GM21360 (cell line): ENCODE data around the gene FGF19.

ENCODE experiments used
- ATAC-seq: cut with Tn5 transposase; IDR thresholded peaks from one replicate; pipeline ENCODE4 v1.9.1; 2021; ENCODE audit warnings: mild to moderate bottlenecking, moderate library complexity; ENCODE audit not compliant: unreplicated experiment

Gene FGF19

DNA sequence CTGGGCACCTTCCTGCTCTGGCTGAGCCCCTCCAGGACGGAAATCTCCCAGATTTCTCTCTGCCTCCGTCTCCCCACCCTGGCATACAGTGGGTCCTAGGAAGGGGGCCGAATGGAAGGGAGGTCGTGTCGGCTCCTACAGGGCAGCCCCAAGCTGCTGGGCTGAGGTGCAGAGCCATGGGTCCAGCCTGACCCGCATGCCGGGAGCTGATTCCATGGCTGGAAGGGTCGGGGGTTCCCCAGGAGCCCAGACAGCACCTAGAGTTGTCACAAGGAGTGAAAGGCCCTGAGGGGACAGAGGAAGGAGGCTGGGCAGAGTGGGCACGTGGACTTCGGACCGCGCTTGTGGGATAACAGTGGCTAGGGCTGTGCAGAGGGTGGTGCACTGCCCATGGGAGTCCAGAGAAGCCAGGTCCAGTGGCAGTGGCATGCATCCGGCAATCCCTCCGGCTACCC lies 46.3 kb downstream of the FGF19 start:
- ATAC-seq, result no peak

DNA sequence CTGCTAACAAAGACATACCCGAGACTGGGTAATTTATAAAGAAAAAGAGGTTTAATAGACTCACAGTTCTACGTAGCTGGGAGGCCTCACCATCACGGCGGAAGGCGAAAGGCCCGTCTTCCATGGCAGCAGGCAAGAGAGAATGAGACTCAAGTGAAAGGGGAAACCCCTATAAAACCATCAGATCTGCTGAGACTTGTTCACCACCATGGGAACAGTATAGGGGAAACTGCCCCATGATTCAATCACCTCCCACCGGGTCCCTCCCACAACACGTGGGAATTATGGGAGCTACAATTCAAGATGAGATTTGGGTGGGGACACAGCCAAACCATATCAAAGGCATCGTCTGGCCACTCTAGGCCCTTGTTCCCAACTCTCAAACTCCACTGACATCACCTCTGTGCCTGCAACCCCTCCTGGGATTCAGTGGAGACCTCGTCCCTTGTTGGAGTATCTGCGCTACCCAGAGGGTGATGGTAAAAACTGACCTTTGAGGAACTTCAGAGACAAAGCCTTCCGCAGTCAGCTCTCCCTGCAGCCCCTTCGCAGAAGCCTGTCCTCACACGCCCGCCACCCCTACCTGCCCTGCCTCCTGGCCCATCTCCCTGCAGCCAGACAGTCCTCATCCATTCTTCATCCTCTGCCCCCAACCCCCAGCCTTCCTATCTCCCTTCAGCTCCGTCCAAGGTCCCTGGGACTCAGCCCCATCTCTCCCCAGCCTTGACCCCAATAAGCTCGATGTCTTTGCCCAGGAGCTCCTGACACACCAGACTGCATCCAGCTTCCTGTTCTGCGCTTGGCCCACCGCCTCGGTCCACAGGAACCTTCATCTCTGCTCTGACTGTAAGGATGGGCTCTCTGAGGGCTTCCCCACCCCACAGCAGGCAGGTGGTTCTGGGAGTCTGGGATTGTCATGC lies 47.0 kb downstream of the FGF19 start:
- no peak for ATAC-seq

DNA sequence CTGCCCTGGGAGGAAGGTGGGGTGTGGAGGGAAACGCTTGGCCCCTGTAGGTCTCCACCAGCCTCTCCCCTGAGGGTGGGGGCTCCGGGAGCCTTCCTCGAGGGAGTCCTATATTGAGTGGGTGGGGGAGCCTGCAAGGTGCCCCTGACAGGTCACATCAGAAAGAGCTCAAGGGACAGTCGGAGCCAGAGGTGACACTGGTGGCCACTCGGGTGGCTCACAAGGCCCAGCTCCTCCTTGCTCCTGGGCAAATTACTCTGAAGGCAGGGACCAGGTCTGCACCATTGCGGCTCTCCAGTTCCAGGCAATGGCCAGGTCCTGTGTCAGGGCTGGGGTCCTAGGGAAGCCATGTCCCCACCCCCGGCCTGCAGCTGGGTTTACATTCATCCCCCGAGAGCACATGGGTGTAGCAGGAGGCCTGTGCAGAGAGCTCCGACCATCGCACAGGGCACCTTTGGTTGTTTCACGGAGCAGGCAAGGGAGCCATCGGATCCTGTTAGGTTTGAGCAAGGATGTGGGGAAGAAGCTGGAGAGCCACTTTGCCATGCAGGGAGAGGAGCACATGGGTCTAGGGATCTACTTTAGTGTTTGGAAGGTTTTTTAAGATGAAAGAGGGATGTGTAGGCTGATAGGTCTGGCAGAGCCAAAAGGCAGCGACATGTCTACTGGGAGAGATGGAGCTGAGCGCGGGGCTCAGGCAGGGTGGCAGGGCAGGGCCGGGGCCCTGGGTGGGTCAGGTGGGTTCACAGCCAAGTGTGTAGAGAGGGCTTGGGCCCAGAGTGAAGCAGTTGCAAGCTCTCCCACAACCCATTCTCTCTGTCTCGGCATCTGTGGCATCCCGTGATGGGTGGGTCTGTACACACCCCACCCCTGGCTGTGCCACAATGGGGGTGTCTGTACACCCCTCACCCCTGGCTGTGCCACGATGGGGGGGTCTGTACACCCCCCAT lies 48.1 kb downstream of the FGF19 start:
- ATAC-seq, result no peak

DNA sequence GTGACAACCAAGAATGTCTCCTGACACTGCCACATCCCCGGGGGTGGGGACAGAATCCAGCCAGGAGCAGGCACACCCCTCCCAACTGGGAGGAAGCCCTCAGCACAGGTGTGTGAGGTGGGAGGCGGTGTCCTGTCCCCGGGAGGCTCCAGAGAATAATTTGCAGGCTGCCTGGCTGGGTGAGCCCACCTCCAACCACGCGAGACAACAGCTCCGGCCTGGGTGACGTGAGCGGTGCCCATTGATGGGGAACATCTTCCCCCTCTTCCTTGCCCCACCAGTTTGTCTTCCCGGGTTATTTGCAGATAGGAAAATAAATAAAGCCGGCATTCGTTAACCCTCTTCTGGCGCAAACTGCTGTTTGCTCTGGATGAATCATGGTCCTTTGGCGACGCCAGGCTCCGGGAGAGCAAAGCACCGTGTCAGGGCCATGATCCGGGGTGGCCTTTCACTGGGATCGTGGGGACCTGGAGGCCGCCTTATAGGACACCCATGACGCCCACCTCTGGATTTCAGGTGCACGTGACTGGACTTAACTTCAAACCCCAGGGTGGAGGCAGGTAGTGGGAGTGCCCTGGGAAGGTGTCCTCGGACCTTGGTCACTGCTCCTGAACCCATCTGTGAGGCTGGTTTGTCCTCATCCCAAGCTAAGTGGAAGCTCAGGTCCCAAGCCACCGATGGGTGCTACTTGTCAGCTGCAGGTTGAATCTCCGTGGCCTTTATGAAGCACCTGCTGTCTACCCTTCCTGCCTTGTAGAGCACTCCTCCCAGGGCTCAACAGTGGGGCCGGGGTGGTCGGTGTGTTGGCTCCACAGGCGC lies 49.0 kb downstream of the FGF19 start:
- no peak for ATAC-seq

DNA sequence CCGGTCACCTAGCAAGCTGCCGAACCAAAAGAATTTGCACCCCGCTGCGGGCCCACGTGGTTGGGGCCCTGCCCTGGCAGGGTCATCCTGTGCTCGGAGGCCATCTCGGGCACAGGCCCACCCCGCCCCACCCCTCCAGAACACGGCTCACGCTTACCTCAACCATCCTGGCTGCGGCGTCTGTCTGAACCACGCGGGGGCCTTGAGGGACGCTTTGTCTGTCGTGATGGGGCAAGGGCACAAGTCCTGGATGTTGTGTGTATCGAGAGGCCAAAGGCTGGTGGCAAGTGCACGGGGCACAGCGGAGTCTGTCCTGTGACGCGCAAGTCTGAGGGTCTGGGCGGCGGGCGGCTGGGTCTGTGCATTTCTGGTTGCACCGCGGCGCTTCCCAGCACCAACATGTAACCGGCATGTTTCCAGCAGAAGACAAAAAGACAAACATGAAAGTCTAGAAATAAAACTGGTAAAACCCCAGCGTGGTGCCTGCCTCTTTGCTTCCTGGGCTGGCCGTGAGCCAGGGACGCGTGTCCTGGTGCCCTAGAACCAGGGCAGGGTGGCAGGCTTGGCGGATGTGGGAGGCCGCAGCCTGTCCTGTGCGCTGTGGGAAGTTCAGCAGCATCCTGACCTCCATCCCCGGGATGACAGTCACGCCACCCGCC lies 49.7 kb downstream of the FGF19 start:
- ATAC-seq, result no peak

DNA sequence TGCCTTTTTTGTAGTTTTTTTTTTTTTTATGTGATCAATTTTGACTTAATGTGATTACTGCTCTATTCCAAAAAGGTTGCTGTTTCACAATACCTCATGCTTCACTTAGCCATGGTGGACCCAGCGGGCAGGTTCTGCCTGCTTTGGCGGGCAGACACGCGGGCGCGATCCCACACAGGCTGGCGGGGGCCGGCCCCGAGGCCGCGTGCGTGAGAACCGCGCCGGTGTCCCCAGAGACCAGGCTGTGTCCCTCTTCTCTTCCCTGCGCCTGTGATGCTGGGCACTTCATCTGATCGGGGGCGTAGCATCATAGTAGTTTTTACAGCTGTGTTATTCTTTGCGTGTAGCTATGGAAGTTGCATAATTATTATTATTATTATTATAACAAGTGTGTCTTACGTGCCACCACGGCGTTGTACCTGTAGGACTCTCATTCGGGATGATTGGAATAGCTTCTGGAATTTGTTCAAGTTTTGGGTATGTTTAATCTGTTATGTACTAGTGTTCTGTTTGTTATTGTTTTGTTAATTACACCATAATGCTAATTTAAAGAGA lies 50.3 kb downstream of the FGF19 start:
- ATAC-seq, result no peak

DNA sequence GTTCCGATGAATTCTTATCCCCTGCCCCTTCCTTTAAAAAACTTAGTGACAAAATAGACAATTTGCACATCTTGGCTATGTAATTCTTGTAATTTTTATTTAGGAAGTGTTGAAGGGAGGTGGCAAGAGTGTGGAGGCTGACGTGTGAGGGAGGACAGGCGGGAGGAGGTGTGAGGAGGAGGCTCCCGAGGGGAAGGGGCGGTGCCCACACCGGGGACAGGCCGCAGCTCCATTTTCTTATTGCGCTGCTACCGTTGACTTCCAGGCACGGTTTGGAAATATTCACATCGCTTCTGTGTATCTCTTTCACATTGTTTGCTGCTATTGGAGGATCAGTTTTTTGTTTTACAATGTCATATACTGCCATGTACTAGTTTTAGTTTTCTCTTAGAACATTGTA lies 50.8 kb downstream of the FGF19 start:
- no peak for ATAC-seq

DNA sequence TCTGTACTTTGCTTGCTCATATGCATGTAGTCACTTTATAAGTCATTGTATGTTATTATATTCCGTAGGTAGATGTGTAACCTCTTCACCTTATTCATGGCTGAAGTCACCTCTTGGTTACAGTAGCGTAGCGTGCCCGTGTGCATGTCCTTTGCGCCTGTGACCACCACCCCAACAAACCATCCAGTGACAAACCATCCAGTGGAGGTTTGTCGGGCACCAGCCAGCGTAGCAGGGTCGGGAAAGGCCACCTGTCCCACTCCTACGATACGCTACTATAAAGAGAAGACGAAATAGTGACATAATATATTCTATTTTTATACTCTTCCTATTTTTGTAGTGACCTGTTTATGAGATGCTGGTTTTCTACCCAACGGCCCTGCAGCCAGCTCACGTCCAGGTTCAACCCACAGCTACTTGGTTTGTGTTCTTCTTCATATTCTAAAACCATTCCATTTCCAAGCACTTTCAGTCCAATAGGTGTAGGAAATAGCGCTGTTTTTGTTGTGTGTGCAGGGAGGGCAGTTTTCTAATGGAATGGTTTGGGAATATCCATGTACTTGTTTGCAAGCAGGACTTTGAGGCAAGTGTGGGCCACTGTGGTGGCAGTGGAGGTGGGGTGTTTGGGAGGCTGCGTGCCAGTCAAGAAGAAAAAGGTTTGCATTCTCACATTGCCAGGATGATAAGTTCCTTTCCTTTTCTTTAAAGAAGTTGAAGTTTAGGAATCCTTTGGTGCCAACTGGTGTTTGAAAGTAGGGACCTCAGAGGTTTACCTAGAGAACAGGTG lies 51.8 kb downstream of the FGF19 start:
- ATAC-seq, result no peak

DNA sequence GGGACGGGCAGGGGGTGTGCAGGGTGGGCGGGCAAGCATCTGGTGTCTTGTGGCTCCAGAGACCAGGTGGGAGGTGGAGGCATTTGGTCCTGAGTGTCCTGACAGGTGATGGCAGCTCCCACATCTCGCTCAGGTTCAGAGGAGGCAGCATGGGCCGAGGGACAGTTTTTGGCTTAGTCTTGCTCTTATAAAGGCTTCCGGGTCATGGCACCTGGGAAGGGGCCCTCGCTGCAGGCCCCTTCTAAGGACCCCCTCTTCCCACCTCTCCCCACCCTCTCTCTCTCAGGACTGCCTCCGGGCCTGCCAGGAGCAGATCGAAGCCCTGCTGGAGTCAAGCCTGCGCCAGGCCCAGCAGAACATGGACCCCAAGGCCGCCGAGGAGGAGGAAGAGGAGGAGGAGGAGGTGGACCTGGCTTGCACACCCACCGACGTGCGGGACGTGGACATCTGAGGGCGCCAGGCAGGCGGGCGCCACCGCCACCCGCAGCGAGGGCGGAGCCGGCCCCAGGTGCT lies 52.9 kb downstream of the FGF19 start:
- no peak for ATAC-seq

DNA sequence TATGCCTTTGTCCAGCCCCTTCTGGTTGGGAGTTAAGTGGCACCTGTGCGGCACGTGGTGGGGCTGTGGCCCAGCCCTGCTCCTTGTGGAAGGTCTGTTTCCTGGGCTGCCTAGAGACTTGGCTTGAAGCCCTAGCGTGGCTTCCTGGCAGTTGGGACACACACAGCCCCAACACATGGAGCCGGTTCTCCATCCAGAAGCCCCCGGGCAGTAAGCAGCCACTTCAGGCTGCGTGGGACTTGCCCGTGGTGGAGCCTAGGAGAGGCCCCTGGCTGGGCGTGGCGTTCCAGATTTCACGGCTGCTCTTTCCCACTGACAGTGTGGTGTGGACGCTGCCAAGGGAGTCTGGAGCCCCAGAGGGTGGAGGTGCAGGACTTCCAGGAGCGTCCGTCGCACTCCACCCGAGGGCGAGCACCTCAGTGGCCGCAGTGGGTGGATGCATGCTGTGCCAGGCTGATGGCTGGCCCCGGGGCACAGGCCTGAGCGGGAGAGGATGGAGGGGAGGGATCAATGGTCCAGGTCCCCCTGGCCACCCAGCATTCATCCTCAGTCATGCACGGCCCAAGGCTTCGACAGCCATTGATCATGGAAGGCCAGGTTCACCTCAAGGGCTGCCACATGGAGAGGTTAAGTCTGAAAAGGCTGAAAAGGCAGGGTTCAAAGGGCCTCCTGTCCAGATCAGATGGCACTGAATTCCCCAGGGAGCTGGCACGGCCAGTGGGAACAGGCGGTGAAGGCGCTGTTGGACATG lies 53.6 kb downstream of the FGF19 start:
- no peak for ATAC-seq

DNA sequence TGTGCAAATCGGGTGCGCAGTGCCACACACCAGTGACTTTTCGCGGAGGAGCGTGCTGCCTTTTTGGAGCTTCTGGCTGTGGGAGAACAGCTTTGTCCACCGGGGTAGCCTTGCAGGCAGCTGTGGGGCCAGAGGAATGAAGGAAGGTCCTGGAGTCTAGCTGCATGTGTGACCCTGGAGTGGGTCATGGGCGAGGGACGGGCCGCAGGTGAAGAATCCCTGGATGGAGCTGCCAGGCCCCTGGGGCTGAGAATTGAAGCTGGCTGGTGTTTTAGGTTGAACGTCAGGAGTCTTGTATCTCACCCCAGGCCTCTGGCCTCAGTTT lies 54.3 kb downstream of the FGF19 start:
- ATAC-seq, result no peak

DNA sequence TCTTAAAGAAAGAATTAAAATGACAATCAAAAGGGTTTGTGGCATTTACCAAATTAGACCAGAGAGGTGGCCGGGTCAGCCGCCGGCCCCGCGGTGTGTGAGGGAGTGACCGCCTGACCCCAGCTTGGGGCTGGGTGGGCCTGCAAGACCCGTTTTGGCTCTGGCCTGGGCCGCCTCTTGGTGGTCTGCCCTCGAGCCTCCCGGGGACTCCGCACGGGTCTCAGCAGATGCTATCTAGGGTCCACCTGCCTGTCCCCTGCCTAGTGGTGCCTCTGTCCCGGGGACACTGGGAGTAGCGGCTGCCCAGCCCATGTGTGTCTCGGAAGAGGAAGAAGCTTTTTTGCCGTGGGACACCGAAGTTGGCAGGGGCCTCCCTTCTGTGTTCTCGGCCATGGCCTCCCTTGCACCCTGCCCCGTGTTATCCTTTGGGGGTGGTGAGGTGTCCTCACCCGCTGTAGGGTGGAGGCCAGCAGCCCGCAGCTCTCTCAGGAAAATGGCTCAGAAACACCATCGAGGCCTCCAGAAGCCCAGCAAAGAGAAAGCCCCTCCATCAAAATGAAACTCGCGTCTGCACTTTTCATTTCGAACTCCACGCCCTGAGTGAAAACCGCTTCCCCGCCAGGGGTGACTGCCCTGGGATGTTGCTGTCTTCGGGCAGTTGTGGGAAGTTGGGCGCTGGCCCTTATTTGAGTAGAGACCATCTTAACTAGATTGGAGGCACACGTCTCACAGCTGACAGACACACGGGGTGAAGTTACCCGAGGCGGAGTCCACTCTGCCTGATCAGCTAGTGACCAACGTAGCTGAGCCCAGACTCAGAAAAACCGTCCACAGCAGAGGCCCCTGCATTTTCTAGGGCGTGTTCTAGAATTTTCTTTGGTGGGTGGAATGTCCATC lies 54.9 kb downstream of the FGF19 start:
- ATAC-seq, result no peak
